ENCODE results near the gene CZIB.
A peak's percentile ranks its signal among the peaks of the same experiment; 100 is the strongest.

Gene CZIB

GRCh38 chr1:53238197-53239155 is 18.0 kb upstream of the CZIB start, which contains the start of gene MAGOH:
Gene MAGOH (minus strand): TSS chr1:53238518. CDS start chr1:53238448, 70 bp downstream.
- DNase-seq (ENCODE audit: low spot score): peak; percentile 94
- TF ChIP-seq, protein P1, sequence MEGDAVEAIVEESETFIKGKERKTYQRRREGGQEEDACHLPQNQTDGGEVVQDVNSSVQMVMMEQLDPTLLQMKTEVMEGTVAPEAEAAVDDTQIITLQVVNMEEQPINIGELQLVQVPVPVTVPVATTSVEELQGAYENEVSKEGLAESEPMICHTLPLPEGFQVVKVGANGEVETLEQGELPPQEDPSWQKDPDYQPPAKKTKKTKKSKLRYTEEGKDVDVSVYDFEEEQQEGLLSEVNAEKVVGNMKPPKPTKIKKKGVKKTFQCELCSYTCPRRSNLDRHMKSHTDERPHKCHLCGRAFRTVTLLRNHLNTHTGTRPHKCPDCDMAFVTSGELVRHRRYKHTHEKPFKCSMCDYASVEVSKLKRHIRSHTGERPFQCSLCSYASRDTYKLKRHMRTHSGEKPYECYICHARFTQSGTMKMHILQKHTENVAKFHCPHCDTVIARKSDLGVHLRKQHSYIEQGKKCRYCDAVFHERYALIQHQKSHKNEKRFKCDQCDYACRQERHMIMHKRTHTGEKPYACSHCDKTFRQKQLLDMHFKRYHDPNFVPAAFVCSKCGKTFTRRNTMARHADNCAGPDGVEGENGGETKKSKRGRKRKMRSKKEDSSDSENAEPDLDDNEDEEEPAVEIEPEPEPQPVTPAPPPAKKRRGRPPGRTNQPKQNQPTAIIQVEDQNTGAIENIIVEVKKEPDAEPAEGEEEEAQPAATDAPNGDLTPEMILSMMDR (IDR thresholded peaks at IDR 0.05; ENCODE audit: extremely low read depth, missing control alignments): no peak

- DNase-seq (ENCODE audit: low spot score): no peak
- TF ChIP-seq, protein P1 (IDR thresholded peaks at IDR 0.05; ENCODE audit: extremely low read depth, missing control alignments): no peak
Measured at GRCh38 chr1:53237638-53238037, 17.2 kb upstream of the CZIB start.

DNA sequence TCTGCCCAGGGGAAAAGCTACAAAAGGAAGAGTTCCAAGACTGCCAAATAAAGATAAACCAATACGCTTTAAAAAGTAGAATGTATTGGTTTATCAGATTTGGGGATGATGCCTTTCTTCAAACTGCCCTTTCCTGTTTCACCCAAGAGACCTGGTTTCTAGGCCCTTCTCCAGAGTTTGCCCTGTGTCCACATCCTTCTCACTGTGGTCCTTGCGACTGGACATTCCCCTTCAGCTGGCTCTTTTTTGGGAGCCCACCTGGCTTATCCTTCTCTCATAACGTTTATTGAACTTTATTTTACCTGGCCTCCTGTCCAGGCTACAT is 490 bp upstream of the CZIB start:
- TF ChIP-seq, protein P1 (IDR thresholded peaks at IDR 0.05; ENCODE audit: extremely low read depth, missing control alignments): no peak
- DNase-seq (ENCODE audit: low spot score): no peak

DNA sequence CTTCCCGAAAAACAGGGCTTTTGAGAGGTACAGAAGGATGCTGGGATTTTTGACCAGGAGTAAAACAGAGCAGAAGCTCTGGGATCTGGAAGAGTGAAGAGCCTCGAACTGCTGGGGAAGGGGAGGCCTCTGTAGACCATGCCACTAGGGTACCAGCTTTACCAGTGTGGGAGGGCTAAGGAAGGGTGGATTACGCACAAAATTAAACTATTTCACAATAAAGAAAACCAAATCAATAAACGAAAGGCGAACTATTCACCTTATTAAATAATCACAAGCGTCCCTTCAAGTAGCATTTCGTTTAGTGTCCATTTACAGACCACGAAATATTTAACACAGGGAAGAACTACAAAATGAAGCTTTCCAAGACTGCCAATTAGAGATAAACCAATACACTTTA is 723 bp downstream of the CZIB start:
- TF ChIP-seq, protein P1 (IDR thresholded peaks at IDR 0.05; ENCODE audit: extremely low read depth, missing control alignments): no peak
- DNase-seq (ENCODE audit: low spot score): no peak

GRCh38 chr1:53218201-53218600 is 2.2 kb downstream of the CZIB start:
- DNase-seq (ENCODE audit: low spot score): no peak
- TF ChIP-seq, protein P1 (IDR thresholded peaks at IDR 0.05; ENCODE audit: extremely low read depth, missing control alignments): no peak

- TF ChIP-seq, protein P1 (IDR thresholded peaks at IDR 0.05; ENCODE audit: extremely low read depth, missing control alignments): no peak
- no peak for DNase-seq (ENCODE audit: low spot score)
Measured at GRCh38 chr1:53214376-53214940, 6.0 kb downstream of the CZIB start.

GRCh38 chr1:53210954-53211353 is 9.5 kb downstream of the CZIB start:
- no peak for DNase-seq (ENCODE audit: low spot score)
- TF ChIP-seq, protein P1 (IDR thresholded peaks at IDR 0.05; ENCODE audit: extremely low read depth, missing control alignments): no peak

All from GM20000 (cell line).